ENCODE data around the gene TOP1. TPM values are rescaled to one million over a fixed set of nuclear protein-coding genes. Genes with fewer than 3 reads are reported as not detected.

Gene TOP1
- polyA plus RNA-seq, 2 of the 4 experiments (the other 2 are of a cell fraction), result 20.8 to 70.6 TPM

DNA sequence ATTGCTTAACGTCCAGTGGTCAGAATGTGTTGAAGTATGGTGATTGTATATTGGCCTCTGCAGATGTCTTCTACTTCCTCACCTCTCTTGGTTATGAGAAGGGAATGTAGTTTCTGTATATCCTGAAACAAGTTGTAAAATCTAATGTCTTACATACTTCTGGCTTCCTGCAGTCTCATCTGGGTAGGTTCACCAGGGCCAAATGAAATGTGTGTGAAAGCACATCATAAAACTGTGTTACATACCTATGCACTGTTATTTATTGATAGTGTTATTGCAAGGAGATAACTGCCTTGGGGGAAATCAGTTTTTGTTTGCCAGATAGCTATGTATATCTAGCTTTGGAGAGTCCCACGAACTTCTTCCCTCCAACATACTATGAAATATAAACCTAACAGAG lies 73.0 kb downstream of the TOP1 start:
- H3K4me1 ChIP-seq, result no peaks in the 10 kb centered on the region
- DNase-seq (ENCODE audit: low read depth in 1 of 2, low spot score in 1 of 2) (no peak), FAIRE-seq (no peak), ATAC-seq (no peak)
- H3K4me2 ChIP-seq, result no peak overlapping the region
- no peak overlapping the region for H3K27ac ChIP-seq
- no peak overlapping the region for H3K4me3 ChIP-seq
- ChIA-PET CTCF (no interaction called here), POLR2A (interaction anchor here (0.7 kb wide), 1 partner anchor 70 kb away, joined by 3 read pairs; no protein-coding TSS in a partner anchor)
- 89% methylated on average over 2 of the region's 2 CpGs for WGBS (ENCODE audit: missing lambda C conversion rate)
- no peak for TF ChIP-seq JUN (IDR thresholded peaks at IDR 0.05)
- TF ChIP-seq GATA3 (IDR thresholded peaks at IDR 0.05; ENCODE audit: borderline replicate concordance), result no peak
- TF ChIP-seq, protein P1, sequence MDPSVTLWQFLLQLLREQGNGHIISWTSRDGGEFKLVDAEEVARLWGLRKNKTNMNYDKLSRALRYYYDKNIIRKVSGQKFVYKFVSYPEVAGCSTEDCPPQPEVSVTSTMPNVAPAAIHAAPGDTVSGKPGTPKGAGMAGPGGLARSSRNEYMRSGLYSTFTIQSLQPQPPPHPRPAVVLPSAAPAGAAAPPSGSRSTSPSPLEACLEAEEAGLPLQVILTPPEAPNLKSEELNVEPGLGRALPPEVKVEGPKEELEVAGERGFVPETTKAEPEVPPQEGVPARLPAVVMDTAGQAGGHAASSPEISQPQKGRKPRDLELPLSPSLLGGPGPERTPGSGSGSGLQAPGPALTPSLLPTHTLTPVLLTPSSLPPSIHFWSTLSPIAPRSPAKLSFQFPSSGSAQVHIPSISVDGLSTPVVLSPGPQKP (IDR thresholded peaks at IDR 0.05; ENCODE audit: low read depth, low read length), result no peak
- no peaks in the 10 kb centered on the region for H3K9me3 ChIP-seq

DNA sequence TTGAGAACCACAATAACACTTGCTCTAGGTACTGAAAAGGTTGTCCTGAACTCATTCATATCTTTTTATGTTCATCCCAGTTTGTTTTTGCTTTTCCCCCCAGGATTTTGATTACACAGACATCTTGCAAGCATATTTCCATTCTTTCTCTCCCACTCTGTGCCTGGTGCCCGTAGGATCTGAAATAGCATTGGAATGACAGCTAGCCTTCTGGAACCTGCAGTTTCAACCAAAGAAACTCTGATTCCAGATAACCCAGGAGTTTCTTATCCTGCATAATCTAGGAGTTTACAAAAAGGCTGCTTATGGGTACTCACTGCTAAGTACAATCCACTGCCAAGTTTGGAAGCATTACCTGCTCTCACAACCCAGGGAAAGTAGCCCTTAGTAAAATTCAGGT lies 79.9 kb downstream of the TOP1 start:
- CTCF ChIA-PET, result interaction anchor here (1.2 to 1.6 kb wide), 4 partner anchors 13 to 118 kb away, joined by 3 to 6 read pairs (median 4); no protein-coding TSS in a partner anchor

DNA sequence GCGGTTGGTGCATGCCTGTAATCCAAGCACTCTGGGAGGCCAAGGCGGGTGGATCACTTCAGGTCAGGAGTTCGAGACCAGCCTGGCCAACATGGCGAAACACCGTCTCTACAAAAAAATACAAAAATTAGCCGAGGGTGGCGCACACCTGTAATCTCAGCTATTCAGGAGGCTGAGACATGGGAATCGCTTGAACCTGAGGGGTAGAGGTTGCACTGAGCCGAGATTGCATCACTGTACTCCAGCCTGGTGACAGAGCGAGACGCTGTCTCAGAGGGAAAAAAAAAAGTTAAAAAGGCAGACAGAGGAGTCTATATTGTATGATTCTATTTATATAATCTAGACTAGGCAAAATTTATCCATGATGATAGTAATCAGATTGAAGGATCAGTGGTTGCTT lies 81.4 kb downstream of the TOP1 start:
- no peak for TF ChIP-seq HOXB5 (CRISPR knock-in tag; IDR thresholded peaks at IDR 0.05)
- no peak for TF ChIP-seq ESRRA (IDR thresholded peaks at IDR 0.05; ENCODE audit: borderline replicate concordance, low read length)
- no peak for TF ChIP-seq RAD21 (conservative IDR thresholded peaks at IDR 0.05 in 1 of 2, IDR thresholded peaks at IDR 0.05 in 1 of 2)
- no peak for TF ChIP-seq ZSCAN20 (CRISPR knock-in tag; IDR thresholded peaks at IDR 0.05)
- no peak for TF ChIP-seq NPAS2 (CRISPR knock-in tag; IDR thresholded peaks at IDR 0.05; ENCODE audit: borderline replicate concordance)
- no peak for FAIRE-seq
- ChIA-PET CTCF (interaction anchor here (0.6 to 2.5 kb wide), 3 partner anchors 14 to 230 kb away, joined by 3 to 11 read pairs (median 3); partner anchors contain the start of gene LPIN3), POLR2A (no interaction called here)
- peaks cover 10% of the 10 kb centered on the region; the same call in 1 of the 3 replicates for H3K4me1 ChIP-seq
- 96% methylated on average over 11 of the region's 11 CpGs for WGBS (ENCODE audit: missing lambda C conversion rate)
- no peak for DNase-seq (ENCODE audit: low read depth in 1 of 2, low spot score in 1 of 2)
- H3K9me3 ChIP-seq, result no peaks in the 10 kb centered on the region
- no peak for ATAC-seq
- no peak overlapping the region for H3K27ac ChIP-seq
- no peak overlapping the region for H3K4me2 ChIP-seq
- H3K4me3 ChIP-seq, result no peak overlapping the region

More for the DNA sequence above, 79.9 kb downstream of the TOP1 start:
- TF ChIP-seq NFE2L2 (conservative IDR thresholded peaks at IDR 0.05; ENCODE audit: low read length) (no peak), ESRRA (IDR thresholded peaks at IDR 0.05; ENCODE audit: borderline replicate concordance, low read length) (no peak), RAD21 (conservative IDR thresholded peaks at IDR 0.05 in 1 of 2, IDR thresholded peaks at IDR 0.05 in 1 of 2) (no peak), SMC3 (IDR thresholded peaks at IDR 0.05) (no peak), KDM1A (IDR thresholded peaks at IDR 0.05; ENCODE audit: low read depth) (no peak), SREBF2 (IDR thresholded peaks at IDR 0.05) (no peak), HDAC2 (IDR thresholded peaks at IDR 0.05) (no peak), HEYL (CRISPR knock-in tag; IDR thresholded peaks at IDR 0.05) (no peak), POLR2AphosphoS2 (conservative IDR thresholded peaks at IDR 0.05; ENCODE audit: low read length) (no peak), ZC3H11A (IDR thresholded peaks at IDR 0.05) (no peak)
- TF ChIP-seq, protein P2, sequence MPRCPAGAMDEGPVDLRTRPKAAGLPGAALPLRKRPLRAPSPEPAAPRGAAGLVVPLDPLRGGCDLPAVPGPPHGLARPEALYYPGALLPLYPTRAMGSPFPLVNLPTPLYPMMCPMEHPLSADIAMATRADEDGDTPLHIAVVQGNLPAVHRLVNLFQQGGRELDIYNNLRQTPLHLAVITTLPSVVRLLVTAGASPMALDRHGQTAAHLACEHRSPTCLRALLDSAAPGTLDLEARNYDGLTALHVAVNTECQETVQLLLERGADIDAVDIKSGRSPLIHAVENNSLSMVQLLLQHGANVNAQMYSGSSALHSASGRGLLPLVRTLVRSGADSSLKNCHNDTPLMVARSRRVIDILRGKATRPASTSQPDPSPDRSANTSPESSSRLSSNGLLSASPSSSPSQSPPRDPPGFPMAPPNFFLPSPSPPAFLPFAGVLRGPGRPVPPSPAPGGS (IDR thresholded peaks at IDR 0.05), result no peak
- TF ChIP-seq, protein P3, sequence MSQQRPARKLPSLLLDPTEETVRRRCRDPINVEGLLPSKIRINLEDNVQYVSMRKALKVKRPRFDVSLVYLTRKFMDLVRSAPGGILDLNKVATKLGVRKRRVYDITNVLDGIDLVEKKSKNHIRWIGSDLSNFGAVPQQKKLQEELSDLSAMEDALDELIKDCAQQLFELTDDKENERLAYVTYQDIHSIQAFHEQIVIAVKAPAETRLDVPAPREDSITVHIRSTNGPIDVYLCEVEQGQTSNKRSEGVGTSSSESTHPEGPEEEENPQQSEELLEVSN (IDR thresholded peaks at IDR 0.05; ENCODE audit: borderline replicate concordance, low read depth), result no peak
- TF ChIP-seq, protein P4, sequence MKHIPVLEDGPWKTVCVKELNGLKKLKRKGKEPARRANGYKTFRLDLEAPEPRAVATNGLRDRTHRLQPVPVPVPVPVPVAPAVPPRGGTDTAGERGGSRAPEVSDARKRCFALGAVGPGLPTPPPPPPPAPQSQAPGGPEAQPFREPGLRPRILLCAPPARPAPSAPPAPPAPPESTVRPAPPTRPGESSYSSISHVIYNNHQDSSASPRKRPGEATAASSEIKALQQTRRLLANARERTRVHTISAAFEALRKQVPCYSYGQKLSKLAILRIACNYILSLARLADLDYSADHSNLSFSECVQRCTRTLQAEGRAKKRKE (CRISPR knock-in tag; IDR thresholded peaks at IDR 0.05; ENCODE audit: low read depth), result no peak
- TF ChIP-seq, protein P1 (IDR thresholded peaks at IDR 0.05; ENCODE audit: low read depth, low read length), result no peak
- TF ChIP-seq, protein P5, sequence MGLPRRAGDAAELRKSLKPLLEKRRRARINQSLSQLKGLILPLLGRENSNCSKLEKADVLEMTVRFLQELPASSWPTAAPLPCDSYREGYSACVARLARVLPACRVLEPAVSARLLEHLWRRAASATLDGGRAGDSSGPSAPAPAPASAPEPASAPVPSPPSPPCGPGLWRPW (IDR thresholded peaks at IDR 0.05), result no peak
- POLR2A ChIA-PET, result no interaction called here
- no peak for ATAC-seq
- no peaks in the 10 kb centered on the region for H3K9me3 ChIP-seq
- peaks cover 10% of the 10 kb centered on the region; the same call in 1 of the 3 replicates for H3K4me1 ChIP-seq
- no peak overlapping the region for H3K4me2 ChIP-seq
- no peak for DNase-seq (ENCODE audit: low read depth in 1 of 2, low spot score in 1 of 2)
- no peak overlapping the region for H3K4me3 ChIP-seq
- 94% methylated on average over 1 of the region's 1 CpG for WGBS (ENCODE audit: missing lambda C conversion rate)
- FAIRE-seq, result no peak
- H3K27ac ChIP-seq, result no peak overlapping the region

Data from A549 (cell line).